Activated CD8-positive, alpha-beta memory T cell treated with anti-CD3 and anti-CD28 coated beads, Interleukin-2, amount 50 U/mL, for 1 hour (primary cell): ENCODE measurements around the gene KCNJ6.
"Not testable (repeated sequence)": the region's sequence is repeated elsewhere in the genome, so short reads cannot be mapped to it uniquely, and the experiment has no call there.

Experiments
- DNase-seq: peaks from one replicate; pipeline ENCODE4 v3.0.0-alpha.2; 2020; ENCODE audit errors: extremely low read depth

The KCNJ6 gene

GRCh38 chr21:37606549-37606948 lies 309.7 kb downstream of the KCNJ6 start:
- DNase-seq, result no peak

- no peak for DNase-seq
Measured at GRCh38 chr21:37605006-37605405, 311.3 kb downstream of the KCNJ6 start.

GRCh38 chr21:37603129-37603528 lies 313.1 kb downstream of the KCNJ6 start:
- DNase-seq, result no peak

GRCh38 chr21:37601915-37602314 lies 314.3 kb downstream of the KCNJ6 start:
- no peak for DNase-seq

- no peak for DNase-seq
Measured at GRCh38 chr21:37601027-37601426, 315.2 kb downstream of the KCNJ6 start.

GRCh38 chr21:37595944-37596343 lies 320.3 kb downstream of the KCNJ6 start:
- DNase-seq, result no peak

GRCh38 chr21:37594472-37594951 lies 321.7 kb downstream of the KCNJ6 start:
- DNase-seq, result no peak

GRCh38 chr21:37593740-37594471 lies 322.4 kb downstream of the KCNJ6 start:
- no peak for DNase-seq

GRCh38 chr21:37593015-37593414 lies 323.2 kb downstream of the KCNJ6 start:
- no peak for DNase-seq

- DNase-seq, result no peak
Measured at GRCh38 chr21:37592496-37592895, 323.8 kb downstream of the KCNJ6 start.

- DNase-seq, result not testable (repeated sequence)
Measured at GRCh38 chr21:37591994-37592393, 324.3 kb downstream of the KCNJ6 start.

- not testable (repeated sequence) for DNase-seq
Measured at GRCh38 chr21:37590836-37591235, 325.4 kb downstream of the KCNJ6 start.

GRCh38 chr21:37588644-37589043 lies 327.6 kb downstream of the KCNJ6 start:
- DNase-seq, result not testable (repeated sequence)

GRCh38 chr21:37587635-37588177 lies 328.6 kb downstream of the KCNJ6 start:
- no peak for DNase-seq

GRCh38 chr21:37587203-37587602 lies 329.1 kb downstream of the KCNJ6 start:
- DNase-seq, result no peak

GRCh38 chr21:37582590-37582989 lies 333.7 kb downstream of the KCNJ6 start:
- DNase-seq, result no peak

GRCh38 chr21:37580666-37581065 lies 335.6 kb downstream of the KCNJ6 start:
- DNase-seq, result no peak

GRCh38 chr21:37579356-37579755 lies 336.9 kb downstream of the KCNJ6 start:
- DNase-seq, result no peak

- DNase-seq, result no peak
Measured at GRCh38 chr21:37578471-37579126, 337.7 kb downstream of the KCNJ6 start.

- not testable (repeated sequence) for DNase-seq
Measured at GRCh38 chr21:37576929-37577328, 339.3 kb downstream of the KCNJ6 start.

- no peak for DNase-seq
Measured at GRCh38 chr21:37575580-37575979, 340.7 kb downstream of the KCNJ6 start.

- no peak for DNase-seq
Measured at GRCh38 chr21:37574751-37575150, 341.5 kb downstream of the KCNJ6 start.

GRCh38 chr21:37574316-37574715 lies 341.9 kb downstream of the KCNJ6 start:
- no peak for DNase-seq
